GM04503 (cell line): ENCODE results near the gene SYNRG.
"Not testable (repeated sequence)": the region's sequence is repeated elsewhere in the genome, so short reads cannot be mapped to it uniquely, and the experiment has no call there.

Experiments used
- DNase-seq: peaks from one replicate; pipeline ENCODE4 v3.0.0-alpha.2; 2012; ENCODE audit warnings: low read depth

Gene SYNRG, protein sequence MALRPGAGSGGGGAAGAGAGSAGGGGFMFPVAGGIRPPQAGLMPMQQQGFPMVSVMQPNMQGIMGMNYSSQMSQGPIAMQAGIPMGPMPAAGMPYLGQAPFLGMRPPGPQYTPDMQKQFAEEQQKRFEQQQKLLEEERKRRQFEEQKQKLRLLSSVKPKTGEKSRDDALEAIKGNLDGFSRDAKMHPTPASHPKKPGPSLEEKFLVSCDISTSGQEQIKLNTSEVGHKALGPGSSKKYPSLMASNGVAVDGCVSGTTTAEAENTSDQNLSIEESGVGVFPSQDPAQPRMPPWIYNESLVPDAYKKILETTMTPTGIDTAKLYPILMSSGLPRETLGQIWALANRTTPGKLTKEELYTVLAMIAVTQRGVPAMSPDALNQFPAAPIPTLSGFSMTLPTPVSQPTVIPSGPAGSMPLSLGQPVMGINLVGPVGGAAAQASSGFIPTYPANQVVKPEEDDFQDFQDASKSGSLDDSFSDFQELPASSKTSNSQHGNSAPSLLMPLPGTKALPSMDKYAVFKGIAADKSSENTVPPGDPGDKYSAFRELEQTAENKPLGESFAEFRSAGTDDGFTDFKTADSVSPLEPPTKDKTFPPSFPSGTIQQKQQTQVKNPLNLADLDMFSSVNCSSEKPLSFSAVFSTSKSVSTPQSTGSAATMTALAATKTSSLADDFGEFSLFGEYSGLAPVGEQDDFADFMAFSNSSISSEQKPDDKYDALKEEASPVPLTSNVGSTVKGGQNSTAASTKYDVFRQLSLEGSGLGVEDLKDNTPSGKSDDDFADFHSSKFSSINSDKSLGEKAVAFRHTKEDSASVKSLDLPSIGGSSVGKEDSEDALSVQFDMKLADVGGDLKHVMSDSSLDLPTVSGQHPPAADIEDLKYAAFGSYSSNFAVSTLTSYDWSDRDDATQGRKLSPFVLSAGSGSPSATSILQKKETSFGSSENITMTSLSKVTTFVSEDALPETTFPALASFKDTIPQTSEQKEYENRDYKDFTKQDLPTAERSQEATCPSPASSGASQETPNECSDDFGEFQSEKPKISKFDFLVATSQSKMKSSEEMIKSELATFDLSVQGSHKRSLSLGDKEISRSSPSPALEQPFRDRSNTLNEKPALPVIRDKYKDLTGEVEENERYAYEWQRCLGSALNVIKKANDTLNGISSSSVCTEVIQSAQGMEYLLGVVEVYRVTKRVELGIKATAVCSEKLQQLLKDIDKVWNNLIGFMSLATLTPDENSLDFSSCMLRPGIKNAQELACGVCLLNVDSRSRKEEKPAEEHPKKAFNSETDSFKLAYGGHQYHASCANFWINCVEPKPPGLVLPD (N-terminal part only)

GRCh38 chr17:37609170-37610040 is at the start of gene SYNRG:
SYNRG (minus strand) TSS chr17:37609418; CDS start chr17:37609355, 63 bp downstream.
- DNase-seq, result peak; percentile 73

DNA sequence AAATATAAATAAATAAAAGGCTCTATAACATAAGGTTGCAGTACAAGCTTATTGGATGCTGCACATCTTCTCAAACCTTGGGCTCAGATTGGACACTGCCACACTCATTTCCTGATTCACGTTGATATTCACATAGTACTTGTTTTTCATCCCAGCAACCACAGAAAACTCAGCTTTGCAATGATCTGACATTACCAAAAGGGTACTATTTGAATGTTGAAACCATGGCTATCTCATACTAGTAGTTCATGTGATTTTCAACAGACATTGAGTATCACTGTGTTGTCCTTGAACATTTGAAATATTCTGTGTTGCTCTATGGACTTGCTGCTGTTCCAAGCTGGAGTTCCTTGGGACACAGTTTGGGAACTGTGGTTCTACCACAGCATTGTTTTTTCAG is 48.0 kb upstream of the SYNRG start:
- DNase-seq, result no peak

DNA sequence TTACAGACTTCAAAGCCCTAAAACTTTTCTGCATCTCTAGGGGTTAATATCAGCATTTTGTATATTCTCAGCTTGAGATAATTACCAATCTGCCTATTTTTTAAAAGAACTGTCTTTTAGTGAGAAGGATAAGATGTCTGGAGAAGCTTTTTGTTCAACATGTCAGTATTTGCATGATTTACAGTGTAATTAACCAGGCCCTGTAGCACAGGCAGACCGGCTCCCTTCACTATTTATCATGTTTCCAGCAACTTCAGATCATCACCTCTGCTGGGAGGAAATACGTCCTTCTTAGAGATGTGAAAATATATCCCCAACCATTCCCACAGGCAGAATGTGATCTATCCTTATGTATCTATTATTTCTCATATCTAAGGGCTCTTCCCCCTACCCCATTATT is 42.6 kb upstream of the SYNRG start:
- DNase-seq, result no peak

- DNase-seq, result no peak
Observed at GRCh38 chr17:37650419-37651003, 41.3 kb upstream of the SYNRG start.

- DNase-seq, result peak; percentile 71
Observed at GRCh38 chr17:37648555-37648954, 39.3 kb upstream of the SYNRG start.

GRCh38 chr17:37647856-37648255 is 38.6 kb upstream of the SYNRG start:
- DNase-seq, result no peak

DNA sequence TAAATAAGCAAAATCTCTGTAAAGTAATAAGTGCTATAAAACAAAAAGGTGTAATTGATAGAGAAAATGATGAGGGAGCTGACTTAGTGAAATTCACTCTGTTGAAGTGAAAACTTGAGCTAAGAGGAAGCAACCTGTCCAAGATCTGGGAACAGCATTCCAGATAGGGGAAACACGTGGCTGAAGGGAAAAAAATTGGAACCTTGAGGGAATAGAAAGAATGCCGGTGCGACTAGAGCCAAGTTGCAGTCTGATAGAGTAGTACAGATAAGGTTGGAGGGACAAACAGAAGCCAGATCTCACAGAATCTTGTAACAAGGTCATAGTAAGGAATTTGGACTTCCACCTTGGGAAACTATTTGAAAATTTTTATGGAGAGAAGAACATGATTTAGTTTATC is 34.7 kb upstream of the SYNRG start:
- DNase-seq, result no peak

DNA sequence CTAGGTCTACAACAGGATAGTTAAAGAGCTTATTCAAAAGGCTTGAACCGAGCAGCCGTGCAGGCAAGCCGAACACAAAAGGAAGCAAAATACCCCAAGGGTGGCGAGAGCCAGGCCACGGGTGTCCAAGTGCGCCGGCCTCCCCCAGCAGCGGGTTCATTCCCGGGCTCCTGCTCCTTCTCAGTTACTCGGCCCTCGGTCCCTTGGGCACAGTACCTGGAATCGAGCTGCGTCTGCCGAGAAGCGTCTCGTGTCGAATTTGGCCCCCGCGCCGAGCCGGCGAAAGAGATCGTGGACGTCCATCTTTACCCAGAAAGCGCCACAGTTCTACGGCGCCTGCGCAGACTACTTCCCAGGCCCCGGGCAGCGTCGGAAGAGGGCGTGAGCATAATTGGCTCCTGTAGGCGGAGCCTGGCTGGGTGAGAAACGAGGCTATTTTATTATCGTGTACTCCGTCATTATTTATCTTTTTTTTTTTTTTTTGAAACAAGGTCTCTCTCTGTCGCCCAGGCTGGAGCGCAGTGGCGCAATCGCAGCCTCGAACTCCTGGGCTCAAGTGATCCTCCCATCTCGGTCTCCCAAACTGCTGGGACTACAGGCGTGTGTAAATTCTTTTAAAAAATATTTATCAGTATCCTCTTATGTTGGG is 34.0 kb upstream of the SYNRG start, which contains the start of gene DDX52:
DDX52 (minus strand) TSS at position 329 of the 649 bp plus-strand sequence; CDS start at position 303, 26 bp downstream.
- DNase-seq, result peak; percentile 57

GRCh38 chr17:37642681-37643080 is 33.5 kb upstream of the SYNRG start:
- DNase-seq, result peak; percentile 13

- no peak for DNase-seq
Observed at GRCh38 chr17:37640015-37640414, 30.8 kb upstream of the SYNRG start.

DNA sequence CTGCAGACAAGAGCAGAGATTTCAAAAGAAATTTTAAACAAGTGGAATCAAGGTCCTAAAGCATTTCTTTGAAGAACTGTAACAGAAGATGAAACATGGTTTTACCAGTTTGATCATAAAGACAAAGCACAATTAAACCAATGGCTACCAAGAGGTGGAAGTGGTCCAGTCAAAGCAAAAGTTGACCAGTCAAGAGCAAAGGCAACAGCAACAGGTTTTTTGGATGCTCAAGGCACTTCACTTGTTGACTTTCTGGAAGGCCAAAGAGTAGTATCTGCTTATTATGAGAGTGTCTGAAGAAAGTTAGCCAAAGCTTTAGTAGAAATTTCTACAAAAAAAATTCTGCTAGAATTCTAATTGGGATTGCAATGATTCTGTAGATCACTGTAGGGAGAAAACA is 28.7 kb upstream of the SYNRG start:
- DNase-seq, result no peak

GRCh38 chr17:37616430-37616829 is 7.2 kb upstream of the SYNRG start:
- not testable (repeated sequence) for DNase-seq

GRCh38 chr17:37614823-37615222 is 5.6 kb upstream of the SYNRG start:
- DNase-seq, result no peak

DNA sequence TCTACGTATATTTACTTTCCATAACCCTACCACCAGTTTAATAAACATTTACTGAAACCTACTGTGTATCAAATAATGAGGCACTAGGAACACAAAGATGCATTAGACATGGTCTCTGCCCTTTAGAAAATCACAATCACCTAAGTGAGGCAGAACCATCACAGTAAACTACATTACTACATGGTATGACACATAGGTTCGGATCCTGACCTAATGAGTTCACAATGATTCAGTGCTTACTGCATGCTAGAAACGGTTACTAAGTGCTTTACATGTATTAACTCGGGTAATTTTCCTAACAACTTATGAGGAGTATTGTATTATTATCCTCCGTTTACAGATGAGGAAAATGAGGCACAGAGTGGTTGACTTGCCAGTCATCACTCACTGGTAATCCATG is 5.2 kb upstream of the SYNRG start:
- DNase-seq, result peak; percentile 53

GRCh38 chr17:37610971-37611370 is 1.8 kb upstream of the SYNRG start:
- DNase-seq, result no peak

GRCh38 chr17:37610041-37610420 is 813 bp upstream of the SYNRG start:
- DNase-seq, result not testable (repeated sequence)

GRCh38 chr17:37608351-37609169 is 658 bp downstream of the SYNRG start:
- DNase-seq, result no peak

DNA sequence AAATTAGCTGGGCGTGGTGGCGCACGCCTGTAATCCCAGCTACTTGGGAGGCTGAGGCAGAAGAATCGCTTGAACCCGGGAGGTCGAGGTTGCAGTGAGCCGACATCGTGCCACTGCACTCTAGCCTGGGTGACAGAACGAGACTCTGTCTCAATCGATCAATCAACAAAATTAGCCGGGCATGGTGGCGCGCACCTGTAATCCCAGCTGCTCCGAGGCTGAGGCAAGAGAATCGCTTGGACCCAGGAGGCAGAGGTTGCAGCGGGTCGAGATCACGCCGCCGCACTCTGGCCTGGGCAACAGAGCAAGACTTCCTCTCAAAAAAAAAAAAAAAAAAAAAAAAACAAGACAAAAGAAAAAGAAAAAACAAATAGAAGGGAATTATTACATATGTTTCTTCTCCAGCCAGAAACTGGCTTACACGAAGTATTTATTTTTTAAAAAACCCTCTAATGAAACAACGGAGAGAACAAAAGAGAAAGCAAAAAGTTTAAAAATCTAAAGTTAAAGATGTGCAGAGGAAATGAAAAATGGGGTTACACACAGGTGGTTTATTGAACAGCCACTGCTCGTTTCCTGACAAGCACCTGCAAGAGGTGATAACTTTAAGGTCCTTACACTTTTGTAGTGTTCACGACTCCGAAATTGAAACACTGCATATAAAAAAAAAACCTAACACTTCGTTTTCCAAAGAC is 1.4 kb downstream of the SYNRG start:
- DNase-seq, result no peak
